GM23338 (cell line): ENCODE results near the gene CFAP57. TPM values are rescaled to one million over a fixed set of nuclear protein-coding genes. Genes with fewer than 3 reads are reported as not detected.

ENCODE experiments used
- ATAC-seq: fragments of 200-7000 bp; cut with Tn5 transposase; 3 replicates; pipeline ENCODE4 v1.9.1; 2020
- DNase-seq: peaks from one replicate; pipeline ENCODE4 v3.0.0-alpha.2; 2015; ENCODE audit warnings: low spot score
- H2AFZ ChIP-seq: fragments of 200-600 bp; sonication (generic); 2 replicates; pipeline ENCODE4 v1.8.0; 2016; ENCODE audit warnings: antibody characterized with exemption, mild to moderate bottlenecking, moderate library complexity
- H3F3A ChIP-seq: fragments of 200-600 bp; sonication (generic); replicated peaks from 2 replicates; pipeline ENCODE4 v1.8.0; 2017; ENCODE audit warnings: antibody characterized with exemption, mixed run types, low read depth
- H3K27ac ChIP-seq: fragments of 200-600 bp; sonication (generic); 2 replicates; pipeline ENCODE4 v1.6.1; 2016; ENCODE audit warnings: low read depth
- H3K27me3 ChIP-seq: fragments of 200-600 bp; sonication (generic); 2 replicates; pipeline ENCODE4 v1.8.0; 2016; ENCODE audit warnings: mild to moderate bottlenecking, mixed run types, moderate library complexity; ENCODE audit not compliant: insufficient read depth
- H3K36me3 ChIP-seq: fragments of 200-600 bp; sonication (generic); 2 replicates; pipeline ENCODE4 v1.8.0; 2016; ENCODE audit warnings: mild to moderate bottlenecking; ENCODE audit not compliant: insufficient read depth
- H3K4me1 ChIP-seq: fragments of 200-600 bp; sonication (generic); 2 replicates; pipeline ENCODE4 v1.8.0; 2016; ENCODE audit warnings: mild to moderate bottlenecking, moderate library complexity; ENCODE audit not compliant: insufficient read depth
- H3K4me2 ChIP-seq: fragments of 200-600 bp; sonication (generic); 2 replicates; pipeline ENCODE4 v1.7.1; 2017; ENCODE audit warnings: mixed run types
- H3K4me3 ChIP-seq: fragments of 200-600 bp; sonication (generic); 2 replicates; pipeline ENCODE4 v1.6.1; 2016; ENCODE audit warnings: mixed run types
- H3K79me2 ChIP-seq: fragments of 200-600 bp; sonication (generic); replicated peaks from 2 replicates; pipeline ENCODE4 v1.8.0; 2017; ENCODE audit warnings: mild to moderate bottlenecking; ENCODE audit not compliant: insufficient read depth
- H3K9me2 ChIP-seq: fragments of 200-600 bp; sonication (generic); 2 replicates; pipeline ENCODE4 v1.8.0; 2017; ENCODE audit not compliant: insufficient read depth
- H4K20me1 ChIP-seq: fragments of 200-600 bp; sonication (generic); replicated peaks from 2 replicates; pipeline ENCODE4 v1.8.0; 2017; ENCODE audit warnings: mild to moderate bottlenecking; ENCODE audit not compliant: insufficient read depth
- H3K27ac Mint-ChIP-seq: 2 replicates; pipeline ENCODE4 v1.8.0; 2020; ENCODE audit warnings: inconsistent platforms, mild to moderate bottlenecking, moderate library complexity, mixed read lengths
- H3K27me3 Mint-ChIP-seq: 3 replicates; pipeline ENCODE4 v1.8.0; 2022; ENCODE audit warnings: low read depth, mild to moderate bottlenecking, moderate library complexity, mixed read lengths, inconsistent platforms; ENCODE audit not compliant: insufficient read depth, poor library complexity
- H3K36me3 Mint-ChIP-seq: 3 replicates; pipeline ENCODE4 v1.8.0; 2021; ENCODE audit warnings: low read depth, mild to moderate bottlenecking, inconsistent platforms, moderate library complexity, mixed read lengths
- H3K4me1 Mint-ChIP-seq: 3 replicates; pipeline ENCODE4 v1.8.0; 2020; ENCODE audit warnings: mild to moderate bottlenecking, inconsistent platforms, mixed read lengths
- H3K4me3 Mint-ChIP-seq: 3 replicates; pipeline ENCODE4 v1.8.0; 2021; ENCODE audit warnings: moderate library complexity, mild to moderate bottlenecking, inconsistent platforms, mixed read lengths
- H3K9me3 Mint-ChIP-seq: 3 replicates; pipeline ENCODE4 v1.8.0; 2020; ENCODE audit warnings: moderate library complexity, mild to moderate bottlenecking, inconsistent platforms, mixed read lengths
- CREB1 ChIP-seq: fragments of 250-450 bp; sonication (Bioruptor Pico); IDR thresholded peaks from 2 replicates; pipeline ENCODE4 v1.5.0; 2020; ENCODE audit warnings: low read depth, mild to moderate bottlenecking, moderate library complexity
- EZH2 ChIP-seq: fragments of 200-600 bp; sonication (generic); IDR thresholded peaks from one replicate; pipeline ENCODE4 v1.8.0; 2017; ENCODE audit warnings: antibody characterized with exemption, mild to moderate bottlenecking, low read depth; ENCODE audit not compliant: unreplicated experiment
- POLR2AphosphoS5 ChIP-seq: IDR thresholded peaks from 2 replicates; pipeline ENCODE4 v1.6.1; 2016; ENCODE audit warnings: antibody characterized with exemption, low read depth
- STAT1 ChIP-seq: IDR thresholded peaks from one replicate; pipeline ENCODE4 v1.6.1; 2016; ENCODE audit warnings: antibody characterized with exemption; ENCODE audit not compliant: unreplicated experiment
- ZNF114 ChIP-seq: fragments of 250-450 bp; sonication (Bioruptor Pico); IDR thresholded peaks from 2 replicates; pipeline ENCODE4 v1.5.0; 2020; ENCODE audit warnings: mild to moderate bottlenecking, moderate library complexity
- ZNF331 ChIP-seq: fragments of 250-450 bp; sonication (Bioruptor Pico); IDR thresholded peaks from 2 replicates; pipeline ENCODE4 v1.5.0; 2020; ENCODE audit warnings: low read depth, mild to moderate bottlenecking, moderate library complexity
- polyA plus RNA-seq: library from polyadenylated mRNA; unstranded; fragments of >200 nt; fragmentation: Nextera tagmentation; extraction: Ambion mirVana; gene quantifications from 2 replicates; pipeline ENCODE4 v1.2.1, GENCODE V29; 2016
- total RNA-seq: library from RNA; depleted of rRNA; stranded (reverse); fragments of >200 nt; shearing (Covaris generic); gene quantifications from 2 replicates; pipeline ENCODE4 v1.2.3, GENCODE V29; 2014
- TF ChIP-seq, protein P1 (sequence below), 2 experiments: fragments of 200-600 bp in 1 of 2; sonication (generic) in 1 of 2; conservative IDR thresholded peaks; 2 replicates each; pipeline versions ENCODE4 v1.5.1 to v1.6.1; 2016 to 2017; ENCODE audit warnings: antibody characterized with exemption in 2 of 2, low read depth in 2 of 2, mild to moderate bottlenecking in 2 of 2, moderate library complexity in 1 of 2

Gene CFAP57
- total and polyA plus RNA-seq, 2 experiments from 2014 or later, result 0.37 to 0.38 TPM

DNA sequence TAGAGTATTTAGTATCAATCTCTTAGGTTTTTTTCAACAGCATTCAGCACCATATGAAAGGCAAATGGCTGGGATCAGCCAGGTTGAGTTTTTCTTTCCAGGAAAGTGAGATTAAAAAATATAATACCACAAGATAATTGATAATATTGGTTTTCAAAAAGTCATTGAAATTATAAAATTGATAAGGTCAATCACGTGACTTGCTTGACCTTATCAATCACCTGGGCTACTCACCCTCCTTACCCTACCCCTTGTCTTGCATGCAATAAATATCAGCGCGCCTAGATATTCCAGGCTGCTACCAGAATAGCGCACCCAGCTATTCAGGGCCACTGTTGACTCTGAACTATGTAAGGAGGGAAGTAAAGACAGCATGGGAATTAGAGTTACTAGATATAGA, 31.5 kb upstream of the CFAP57 start:
- H3K27me3 Mint-ChIP-seq, result peaks cover 7% of the 10 kb centered on the region
- peaks cover 10% of the 10 kb centered on the region for H3K4me1 Mint-ChIP-seq
- Histone ChIP-seq H2AFZ (no peak overlapping the region), H3F3A (0 out of 2 replicates have a peak, but pooled peaks cover 3% of the 10 kb centered on the region), H3K79me2 (no peaks in the 10 kb centered on the region; the same call in 1 of the 2 replicates), H3K27me3 (no peaks in the 10 kb centered on the region), H3K27ac (no peak overlapping the region), H3K36me3 (no peaks in the 10 kb centered on the region), H3K4me2 (no peak overlapping the region), H3K4me3 (no peak overlapping the region), H4K20me1 (no peaks in the 10 kb centered on the region), H3K9me2 (no peaks in the 10 kb centered on the region; the same call in 1 of the 2 replicates), H3K4me1 (peaks cover 6% of the 10 kb centered on the region)
- no peak overlapping the region for H3K4me3 Mint-ChIP-seq
- no peak for DNase-seq
- no peak overlapping the region for H3K27ac Mint-ChIP-seq
- peaks cover 8% of the 10 kb centered on the region; the same call in 2 of the 3 replicates for H3K9me3 Mint-ChIP-seq
- ATAC-seq, result no peak
- peaks cover 8% of the 10 kb centered on the region for H3K36me3 Mint-ChIP-seq
- TF ChIP-seq POLR2AphosphoS5 (no peak), EZH2 (no peak), ZNF114 (CRISPR knock-in tag) (no peak), STAT1 (no peak)
- TF ChIP-seq, protein P1, sequence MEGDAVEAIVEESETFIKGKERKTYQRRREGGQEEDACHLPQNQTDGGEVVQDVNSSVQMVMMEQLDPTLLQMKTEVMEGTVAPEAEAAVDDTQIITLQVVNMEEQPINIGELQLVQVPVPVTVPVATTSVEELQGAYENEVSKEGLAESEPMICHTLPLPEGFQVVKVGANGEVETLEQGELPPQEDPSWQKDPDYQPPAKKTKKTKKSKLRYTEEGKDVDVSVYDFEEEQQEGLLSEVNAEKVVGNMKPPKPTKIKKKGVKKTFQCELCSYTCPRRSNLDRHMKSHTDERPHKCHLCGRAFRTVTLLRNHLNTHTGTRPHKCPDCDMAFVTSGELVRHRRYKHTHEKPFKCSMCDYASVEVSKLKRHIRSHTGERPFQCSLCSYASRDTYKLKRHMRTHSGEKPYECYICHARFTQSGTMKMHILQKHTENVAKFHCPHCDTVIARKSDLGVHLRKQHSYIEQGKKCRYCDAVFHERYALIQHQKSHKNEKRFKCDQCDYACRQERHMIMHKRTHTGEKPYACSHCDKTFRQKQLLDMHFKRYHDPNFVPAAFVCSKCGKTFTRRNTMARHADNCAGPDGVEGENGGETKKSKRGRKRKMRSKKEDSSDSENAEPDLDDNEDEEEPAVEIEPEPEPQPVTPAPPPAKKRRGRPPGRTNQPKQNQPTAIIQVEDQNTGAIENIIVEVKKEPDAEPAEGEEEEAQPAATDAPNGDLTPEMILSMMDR (conservative IDR thresholded peaks at IDR 0.05; ENCODE audit: low read depth in 2 of 2), result no peak

DNA sequence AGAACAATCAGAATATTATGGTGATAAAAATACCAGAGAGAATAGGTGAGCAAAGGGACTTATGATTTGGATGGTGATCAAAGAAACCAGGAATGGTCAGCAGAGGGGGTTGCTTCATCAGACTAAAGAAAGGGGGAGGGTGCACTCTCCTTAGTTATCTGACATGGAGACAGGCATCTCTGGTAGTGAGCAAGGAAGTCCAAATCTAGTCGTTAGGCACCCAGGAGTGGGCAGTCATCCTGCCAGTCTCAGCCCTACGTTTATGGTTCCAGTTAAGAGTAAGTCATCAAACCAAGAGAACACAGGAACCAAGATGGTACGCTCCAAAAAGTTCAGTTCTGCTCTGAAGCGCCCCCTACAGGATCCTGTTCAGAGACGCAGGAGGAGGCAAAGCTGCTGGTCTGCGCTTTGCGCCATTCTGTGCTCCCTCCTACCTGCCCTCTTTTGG, 28.7 kb upstream of the CFAP57 start:
- Mint-ChIP-seq H3K9me3 (no peaks in the 10 kb centered on the region; the same call in 2 of the 3 replicates), H3K4me1 (peaks cover 16% of the 10 kb centered on the region), H3K36me3 (no peaks in the 10 kb centered on the region; the same call in 2 of the 3 replicates), H3K4me3 (peak overlapping the region; percentile 48; the same call in 2 of the 3 replicates), H3K27me3 (peaks cover 7% of the 10 kb centered on the region), H3K27ac (peak overlapping the region; percentile 94)
- H4K20me1 ChIP-seq, result no peaks in the 10 kb centered on the region
- H3K4me1 ChIP-seq, result peaks cover 10% of the 10 kb centered on the region
- ATAC-seq (peak; percentile 21), DNase-seq (peak; percentile 91)
- no peaks in the 10 kb centered on the region for H3K79me2 ChIP-seq
- peak overlapping the region; percentile 87 for H2AFZ ChIP-seq
- TF ChIP-seq, protein P1 (conservative IDR thresholded peaks at IDR 0.05; ENCODE audit: low read depth in 2 of 2), result peak; percentile 81 to 95
- TF ChIP-seq CREB1 (CRISPR knock-in tag) (peak; percentile 40), ZNF331 (no peak)
- H3K27me3 ChIP-seq, result no peaks in the 10 kb centered on the region
- peak overlapping the region; percentile 10; the same call in 1 of the 2 replicates for H3K4me2 ChIP-seq
- H3F3A ChIP-seq, result 0 out of 2 replicates have a peak, but pooled peaks cover 3% of the 10 kb centered on the region
- H3K9me2 ChIP-seq, result no peaks in the 10 kb centered on the region
- H3K27ac ChIP-seq, result peak overlapping the region; percentile 43; the same call in 1 of the 2 replicates
- no peaks in the 10 kb centered on the region for H3K36me3 ChIP-seq
- no peak overlapping the region for H3K4me3 ChIP-seq
